Ramos (cell line): Measurements from ENCODE around the gene SELENOT.
"Not testable (repeated sequence)": the region's sequence is repeated elsewhere in the genome, so short reads cannot be mapped to it uniquely, and the experiment has no call there.

ENCODE experiments used
- in situ Hi-C: fragments of 300-500 bp; cut with MboI; formaldehyde crosslinking; loops from one replicate; pipeline ENCODE4 v1.14.3; 2022; ENCODE audit warnings: low sequenced_read_pairs; ENCODE audit not compliant: unreplicated experiment

Gene SELENOT

DNA sequence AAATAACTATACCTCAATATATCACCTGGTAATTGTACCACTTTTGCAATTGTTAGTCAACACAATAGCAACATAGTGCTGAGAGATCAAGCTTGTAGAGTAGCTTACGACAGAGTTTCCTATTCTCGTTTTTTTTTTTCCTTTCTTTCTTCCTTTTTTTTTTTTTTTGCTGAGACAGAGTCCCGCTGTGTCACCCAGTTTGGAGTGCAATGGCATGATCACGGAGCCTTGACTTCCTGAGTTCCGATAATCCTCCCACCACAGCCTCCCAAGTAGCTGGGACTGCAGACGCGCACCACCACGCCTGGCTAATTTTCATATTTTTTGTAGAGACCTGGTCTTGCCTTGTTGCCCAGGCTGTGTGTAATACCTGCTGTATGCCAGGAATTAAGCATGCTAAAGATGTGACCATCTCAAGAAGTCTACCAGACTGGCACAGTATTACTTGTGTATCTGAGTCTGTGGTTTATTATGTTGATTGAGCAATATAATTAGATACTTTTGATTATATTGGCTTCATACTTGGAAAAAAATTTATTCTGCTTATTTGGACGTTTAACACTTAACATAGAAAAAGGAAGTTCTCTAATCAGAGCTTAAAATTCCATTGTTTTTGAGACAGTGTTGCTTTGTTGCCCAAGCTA lies 3.0 kb downstream of the SELENOT start:
- in situ Hi-C loops, result no loop called here

- in situ Hi-C loops, result no loop called here
Measured at GRCh38 chr3:150607267-150608065, 4.3 kb downstream of the SELENOT start.

- in situ Hi-C loops, result no loop called here
Measured at GRCh38 chr3:150609988-150610387, 6.9 kb downstream of the SELENOT start.

DNA sequence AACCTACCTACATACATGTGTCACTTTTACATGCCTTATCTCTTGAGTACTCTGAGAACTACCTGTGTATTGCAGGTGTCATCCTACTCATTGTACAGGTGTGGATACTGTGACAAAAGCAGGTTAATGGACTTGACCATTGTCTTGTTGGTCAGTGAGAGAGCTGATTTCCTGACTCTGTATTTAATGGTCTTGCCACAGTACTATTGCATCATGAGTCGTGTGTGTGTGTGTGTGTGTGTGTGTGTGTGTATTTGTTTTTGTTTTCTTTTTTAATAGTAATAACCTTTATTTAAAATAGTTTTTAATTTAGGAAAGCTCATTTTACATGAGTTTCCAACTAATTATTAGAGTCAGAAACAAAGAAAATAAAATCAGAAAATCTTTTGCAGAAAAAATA lies 7.7 kb downstream of the SELENOT start:
- in situ Hi-C loops, result no loop called here

GRCh38 chr3:150611666-150612065 lies 8.5 kb downstream of the SELENOT start:
- in situ Hi-C loops, result no loop called here

GRCh38 chr3:150612494-150612893 lies 9.4 kb downstream of the SELENOT start:
- in situ Hi-C loops, result no loop called here

DNA sequence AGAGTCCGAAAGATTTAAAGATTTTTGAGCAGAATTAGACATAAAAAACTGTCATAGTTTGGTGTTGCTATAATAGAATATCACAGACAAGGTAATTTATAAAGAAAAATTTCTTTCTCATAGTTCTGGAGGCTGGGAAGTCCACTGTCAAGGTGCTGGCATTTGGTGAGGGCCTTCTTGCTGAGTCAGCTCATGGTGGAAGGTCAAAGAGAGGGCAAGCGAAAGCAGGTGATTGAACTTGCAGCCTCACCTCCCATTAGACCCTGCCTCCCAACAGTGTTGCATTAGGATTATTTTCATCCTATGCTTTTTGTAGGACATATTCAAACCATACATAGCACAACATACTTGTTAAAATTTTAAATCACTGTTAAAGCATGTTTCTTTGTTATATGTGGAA lies 9.9 kb downstream of the SELENOT start:
- in situ Hi-C loops, result no loop called here

DNA sequence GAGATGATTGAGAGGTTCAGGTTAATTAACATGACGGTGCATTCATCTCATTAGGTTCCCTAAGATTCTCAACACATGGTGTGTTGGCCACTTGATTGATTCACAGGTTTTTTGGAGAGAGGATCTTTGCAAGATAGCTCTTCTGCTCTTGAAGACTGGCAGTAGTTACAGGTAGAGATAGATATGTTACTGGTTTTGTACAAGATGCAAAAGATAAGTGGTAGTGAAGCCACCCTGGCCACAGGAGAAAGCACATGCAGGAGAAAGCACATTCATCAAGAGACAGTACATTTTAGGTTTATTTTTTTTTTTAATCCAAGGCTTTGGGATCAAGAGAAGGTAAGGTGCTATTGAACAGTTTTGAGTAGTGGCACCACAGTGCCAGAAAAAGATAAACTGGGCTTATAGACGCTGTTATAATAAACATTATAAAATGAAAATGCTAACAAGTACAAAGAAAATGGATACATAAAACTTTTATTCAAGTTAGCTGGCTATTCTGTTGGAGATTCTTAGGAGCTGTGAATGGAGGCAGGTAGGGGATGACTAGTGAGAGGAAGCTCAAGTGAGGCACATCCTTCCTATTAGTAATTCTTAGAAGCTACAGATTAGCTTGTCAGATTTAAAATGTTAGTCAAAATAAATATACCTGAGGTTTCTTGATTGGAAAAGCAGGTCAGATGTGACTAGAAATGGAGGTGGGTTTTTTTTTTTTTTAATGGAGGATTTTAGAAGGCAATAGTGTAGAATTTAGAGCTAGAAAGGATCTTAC lies 10.8 kb downstream of the SELENOT start:
- in situ Hi-C loops, result no loop called here

GRCh38 chr3:150620002-150620689 lies 17.0 kb downstream of the SELENOT start:
- in situ Hi-C loops, result no loop called here

DNA sequence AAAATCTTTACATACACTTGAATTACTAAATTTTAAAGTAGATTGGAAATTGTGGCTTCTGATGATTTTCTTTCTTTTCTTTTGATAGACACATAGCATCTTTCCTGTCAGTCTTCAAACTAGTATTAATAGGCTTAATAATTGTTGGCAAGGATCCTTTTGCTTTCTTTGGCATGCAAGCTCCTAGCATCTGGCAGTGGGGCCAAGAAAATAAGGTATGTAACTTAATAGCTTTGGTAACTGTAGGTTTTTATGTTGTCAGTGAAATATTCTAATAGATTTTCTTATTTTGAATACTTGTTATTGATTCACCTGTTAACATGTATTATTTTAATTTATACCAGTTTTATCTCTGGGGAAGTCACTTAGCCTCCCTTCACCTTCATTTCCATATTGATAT lies 19.8 kb downstream of the SELENOT start:
- in situ Hi-C loops, result not testable (repeated sequence)

DNA sequence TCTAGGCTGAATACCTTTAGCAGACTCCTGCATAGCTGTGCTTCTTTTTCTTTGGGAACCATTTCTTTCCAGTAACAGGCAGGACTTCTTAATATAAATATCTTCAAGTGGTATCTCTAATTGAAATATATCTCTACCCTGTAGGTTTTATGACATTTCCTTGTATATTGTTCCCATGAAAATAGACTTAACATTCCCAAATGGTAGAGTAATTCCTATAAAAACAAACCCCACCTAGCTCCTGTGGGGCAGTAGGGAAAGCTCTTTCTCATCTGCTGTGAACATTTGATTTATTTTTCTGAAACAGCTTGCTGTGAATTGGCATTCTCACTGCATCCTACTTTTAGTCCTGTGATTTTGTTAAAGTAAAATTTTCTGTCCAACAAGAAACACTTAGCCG lies 20.8 kb downstream of the SELENOT start:
- in situ Hi-C loops, result no loop called here

GRCh38 chr3:150626148-150626930 lies 23.2 kb downstream of the SELENOT start:
- in situ Hi-C loops, result no loop called here

- in situ Hi-C loops, result no loop called here
Measured at GRCh38 chr3:150627557-150627956, 24.4 kb downstream of the SELENOT start.

- in situ Hi-C loops, result no loop called here
Measured at GRCh38 chr3:150631515-150632221, 28.5 kb downstream of the SELENOT start.

DNA sequence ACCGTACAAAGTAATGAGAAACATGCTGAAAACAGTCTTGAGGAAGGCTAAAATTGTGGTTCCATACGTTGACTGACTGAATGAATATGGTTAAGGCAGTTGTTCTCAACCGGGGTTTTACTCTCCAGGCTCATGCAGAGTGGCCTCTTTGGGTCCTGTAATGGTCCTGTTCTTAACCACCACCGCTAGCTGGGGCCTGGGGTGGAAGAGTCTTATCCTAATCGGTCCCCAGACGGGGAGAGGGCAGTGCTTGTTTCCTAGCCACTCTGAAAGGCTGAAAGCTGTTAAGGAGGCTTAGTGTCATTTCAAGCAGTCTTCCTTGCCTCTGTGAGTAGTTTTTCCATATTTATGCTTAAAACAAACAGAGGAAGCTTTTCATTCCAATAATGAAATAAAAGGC lies 32.0 kb downstream of the SELENOT start:
- in situ Hi-C loops, result no loop called here

DNA sequence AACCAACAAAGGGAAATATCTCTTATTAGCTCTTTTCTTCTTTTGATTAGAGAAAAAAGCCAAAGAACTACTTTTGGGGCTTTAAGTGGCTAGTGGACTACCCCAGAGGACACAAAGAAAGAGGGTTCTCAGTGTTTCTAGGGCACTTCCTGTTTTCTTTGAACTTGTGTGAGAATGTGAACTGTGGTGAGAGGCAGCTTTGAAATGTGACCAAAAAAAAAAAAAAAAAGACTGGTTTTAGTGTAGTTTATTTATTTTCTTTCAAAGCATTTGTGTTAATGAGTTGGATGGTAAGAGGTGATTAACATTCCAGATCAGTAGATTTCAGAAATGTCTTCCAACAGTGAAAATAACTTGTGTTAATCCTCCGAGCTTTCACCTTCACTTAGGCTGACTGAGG lies 32.4 kb downstream of the SELENOT start:
- in situ Hi-C loops, result no loop called here

DNA sequence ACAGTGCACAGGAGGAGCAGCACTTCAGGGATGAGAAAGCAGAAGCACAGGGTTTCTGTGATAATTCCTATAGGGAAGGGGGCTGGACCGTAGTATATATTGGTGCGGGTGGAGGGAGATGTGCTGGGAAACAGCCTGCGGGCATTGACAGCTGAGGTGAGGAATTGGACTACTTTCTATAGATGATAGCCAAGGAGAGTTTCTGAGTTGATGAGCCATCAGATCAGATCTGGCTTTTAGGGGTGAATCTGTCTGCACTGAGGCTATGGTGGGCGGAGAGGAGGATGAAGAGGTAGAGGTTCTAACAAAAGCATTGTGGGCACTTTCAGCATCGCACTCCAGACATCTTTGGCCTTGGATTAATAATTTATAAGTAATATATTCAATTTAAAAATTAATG lies 33.1 kb downstream of the SELENOT start:
- in situ Hi-C loops, result no loop called here

- in situ Hi-C loops, result no loop called here
Measured at GRCh38 chr3:150639262-150639661, 36.1 kb downstream of the SELENOT start.

GRCh38 chr3:150640256-150640655 lies 37.1 kb downstream of the SELENOT start:
- in situ Hi-C loops, result no loop called here
